ENCODE data around the gene ZMYM5.

DNA sequence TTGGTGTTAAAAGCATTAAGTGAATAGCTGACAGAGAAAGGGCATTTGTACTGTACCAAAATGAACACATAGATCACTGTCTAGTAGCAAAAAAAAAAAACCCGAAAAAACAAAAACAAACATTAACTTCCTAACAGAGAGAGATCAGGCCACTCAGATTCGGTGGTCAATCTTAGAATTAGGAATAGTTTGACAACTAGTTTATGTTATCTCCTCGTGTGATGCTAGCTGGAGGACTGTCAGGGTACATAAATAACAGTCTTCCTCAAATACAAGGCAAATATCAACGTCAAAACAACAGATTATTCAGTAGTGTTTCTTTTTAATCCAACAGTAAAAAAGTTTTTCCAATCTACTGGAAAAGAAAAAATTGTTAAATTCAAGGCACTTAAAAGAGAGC lies 1.7 kb downstream of the ZMYM5 start:
- TF ChIP-seq, protein P1, sequence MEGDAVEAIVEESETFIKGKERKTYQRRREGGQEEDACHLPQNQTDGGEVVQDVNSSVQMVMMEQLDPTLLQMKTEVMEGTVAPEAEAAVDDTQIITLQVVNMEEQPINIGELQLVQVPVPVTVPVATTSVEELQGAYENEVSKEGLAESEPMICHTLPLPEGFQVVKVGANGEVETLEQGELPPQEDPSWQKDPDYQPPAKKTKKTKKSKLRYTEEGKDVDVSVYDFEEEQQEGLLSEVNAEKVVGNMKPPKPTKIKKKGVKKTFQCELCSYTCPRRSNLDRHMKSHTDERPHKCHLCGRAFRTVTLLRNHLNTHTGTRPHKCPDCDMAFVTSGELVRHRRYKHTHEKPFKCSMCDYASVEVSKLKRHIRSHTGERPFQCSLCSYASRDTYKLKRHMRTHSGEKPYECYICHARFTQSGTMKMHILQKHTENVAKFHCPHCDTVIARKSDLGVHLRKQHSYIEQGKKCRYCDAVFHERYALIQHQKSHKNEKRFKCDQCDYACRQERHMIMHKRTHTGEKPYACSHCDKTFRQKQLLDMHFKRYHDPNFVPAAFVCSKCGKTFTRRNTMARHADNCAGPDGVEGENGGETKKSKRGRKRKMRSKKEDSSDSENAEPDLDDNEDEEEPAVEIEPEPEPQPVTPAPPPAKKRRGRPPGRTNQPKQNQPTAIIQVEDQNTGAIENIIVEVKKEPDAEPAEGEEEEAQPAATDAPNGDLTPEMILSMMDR (conservative IDR thresholded peaks at IDR 0.05; ENCODE audit: low read length) = no peak
- no peak for TF ChIP-seq EZH2phosphoT487 (IDR thresholded peaks at IDR 0.05; ENCODE audit: borderline replicate concordance)

Data from Loucy (cell line).